Brain pericyte (primary cell): Measurements from ENCODE around the gene WNK1.

Experiments
- DNase-seq: peaks from one replicate; pipeline ENCODE4 v3.0.0-alpha.2; 2012; ENCODE audit warnings: low read depth, low spot score

The WNK1 gene

DNA sequence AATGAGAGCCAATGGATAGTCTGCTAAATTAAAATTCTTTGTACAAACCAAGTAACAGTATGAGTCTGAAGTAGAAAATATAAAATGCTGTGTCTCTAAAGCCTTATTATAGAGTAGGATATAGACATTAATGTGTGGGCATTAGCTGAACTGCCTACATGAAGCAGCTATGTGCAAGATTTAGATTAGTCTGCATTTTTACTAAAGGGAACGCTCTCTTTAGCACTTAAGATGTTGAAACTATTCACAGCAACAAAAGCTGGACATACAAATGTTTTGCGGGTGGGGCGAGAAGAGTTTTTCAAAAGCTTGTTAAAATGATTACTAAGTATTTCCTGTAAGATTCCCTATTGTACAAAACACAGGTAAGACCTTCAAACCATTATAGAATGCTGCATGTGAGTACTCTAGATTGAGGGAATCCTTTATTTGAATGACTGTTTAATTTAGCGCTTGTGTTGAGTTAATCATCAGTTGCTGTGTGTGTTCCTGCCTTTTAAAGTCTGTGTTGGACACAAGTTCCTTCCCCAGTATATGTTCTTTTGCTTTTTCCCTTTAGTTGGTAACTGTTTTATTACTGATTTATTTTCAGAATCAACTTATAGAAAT lies 110.0 kb downstream of the WNK1 start:
- no peak for DNase-seq

DNA sequence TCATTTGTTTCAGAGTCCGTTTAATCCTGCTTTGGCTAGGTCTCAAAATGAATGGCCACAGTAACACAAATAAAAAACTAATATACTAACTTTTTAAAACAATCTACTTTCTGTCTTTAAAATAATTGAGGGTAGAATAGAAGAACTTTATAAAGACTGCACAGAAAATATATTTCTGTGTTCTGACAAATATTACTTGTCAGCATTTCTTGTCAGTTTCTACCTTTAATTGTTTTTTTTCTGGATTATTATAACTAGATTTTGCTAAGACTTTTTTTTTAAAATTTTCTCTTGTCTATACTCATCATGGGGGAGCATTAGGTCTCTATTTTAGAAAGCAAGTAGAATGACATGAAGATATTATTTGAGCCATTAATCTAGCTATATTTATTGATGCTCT lies 110.9 kb downstream of the WNK1 start:
- no peak for DNase-seq

DNA sequence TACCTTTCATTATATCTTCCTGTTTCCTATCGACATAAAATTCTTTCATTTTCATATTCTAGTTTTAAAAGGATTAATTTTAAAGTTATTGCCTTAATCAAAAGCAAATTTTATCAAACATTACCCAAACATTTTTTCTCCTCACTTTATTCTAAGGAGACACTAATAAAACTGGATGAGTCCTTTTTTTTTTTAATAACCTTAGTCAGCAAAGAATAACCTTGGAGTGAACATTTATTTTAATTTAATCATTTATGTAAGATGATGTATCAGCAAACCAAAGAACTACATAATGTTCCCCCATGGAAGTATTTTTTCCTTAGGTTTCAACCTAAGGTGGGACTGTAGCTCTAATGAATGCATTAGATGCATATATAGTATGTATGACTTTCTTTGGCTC lies 113.2 kb downstream of the WNK1 start:
- no peak for DNase-seq

DNA sequence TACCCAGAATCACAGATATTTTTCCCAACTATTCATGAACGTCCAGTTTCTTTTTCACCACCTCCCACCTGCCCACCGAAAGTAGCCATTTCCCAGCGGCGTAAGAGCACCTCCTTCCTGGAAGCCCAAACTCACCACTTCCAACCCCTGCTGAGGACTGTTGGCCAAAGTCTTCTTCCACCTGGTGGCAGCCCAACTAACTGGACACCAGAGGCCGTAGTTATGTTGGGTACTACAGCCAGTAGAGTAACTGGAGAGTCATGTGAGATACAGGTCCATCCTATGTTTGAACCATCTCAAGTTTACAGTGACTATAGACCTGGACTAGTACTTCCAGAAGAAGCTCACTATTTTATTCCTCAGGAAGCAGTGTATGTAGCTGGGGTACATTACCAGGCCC lies 115.5 kb downstream of the WNK1 start:
- DNase-seq, result no peak

DNA sequence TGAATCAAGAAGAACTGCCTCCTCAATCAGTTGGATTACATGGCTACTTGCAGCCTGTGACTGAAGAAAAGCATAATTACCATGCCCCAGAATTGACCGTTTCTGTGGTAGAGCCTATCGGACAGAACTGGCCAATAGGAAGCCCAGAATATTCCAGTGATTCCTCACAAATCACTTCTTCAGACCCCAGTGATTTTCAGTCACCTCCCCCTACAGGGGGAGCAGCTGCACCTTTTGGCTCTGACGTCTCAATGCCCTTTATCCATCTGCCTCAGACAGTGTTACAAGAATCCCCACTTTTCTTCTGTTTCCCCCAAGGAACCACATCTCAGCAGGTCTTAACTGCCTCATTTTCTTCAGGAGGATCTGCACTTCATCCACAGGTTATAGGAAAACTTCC lies 116.3 kb downstream of the WNK1 start:
- no peak for DNase-seq

DNA sequence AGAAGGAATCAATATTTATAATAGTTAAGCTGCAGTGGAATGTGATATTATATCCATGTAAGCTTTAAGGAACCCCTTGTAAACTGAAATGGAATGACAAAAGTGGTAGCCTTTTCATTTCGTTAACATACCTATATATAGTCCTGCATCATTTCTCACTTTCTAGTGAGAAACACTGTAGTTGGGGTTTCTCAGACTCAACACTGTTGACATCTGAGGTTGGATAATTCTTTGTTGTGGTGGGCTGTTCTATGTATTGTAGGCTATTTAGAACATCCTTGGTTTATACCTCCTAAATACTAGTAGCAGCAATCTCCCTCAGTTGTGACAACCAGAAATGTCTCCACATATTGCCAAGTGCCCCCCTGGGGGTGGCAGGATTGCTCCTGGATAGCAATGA lies 118.0 kb downstream of the WNK1 start:
- DNase-seq, result no peak

DNA sequence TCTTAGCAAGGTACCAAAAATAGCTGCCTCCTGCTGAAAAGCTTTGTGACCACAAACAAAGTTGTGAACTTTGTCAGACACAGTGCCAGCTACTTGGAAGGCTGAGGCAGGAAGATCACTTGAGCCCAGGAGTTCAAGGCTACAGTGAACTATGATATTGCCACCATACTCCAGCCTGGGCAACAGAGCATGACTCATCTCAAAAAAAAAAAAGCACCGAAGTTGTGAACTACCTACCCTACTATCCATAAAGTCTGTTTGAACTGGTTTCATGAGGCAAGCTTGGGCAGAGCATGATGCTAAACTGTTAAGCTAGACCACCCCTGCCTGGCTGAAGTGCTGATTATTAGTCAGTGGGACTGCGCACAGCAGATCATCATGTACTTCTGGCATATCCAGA lies 121.6 kb downstream of the WNK1 start:
- no peak for DNase-seq

DNA sequence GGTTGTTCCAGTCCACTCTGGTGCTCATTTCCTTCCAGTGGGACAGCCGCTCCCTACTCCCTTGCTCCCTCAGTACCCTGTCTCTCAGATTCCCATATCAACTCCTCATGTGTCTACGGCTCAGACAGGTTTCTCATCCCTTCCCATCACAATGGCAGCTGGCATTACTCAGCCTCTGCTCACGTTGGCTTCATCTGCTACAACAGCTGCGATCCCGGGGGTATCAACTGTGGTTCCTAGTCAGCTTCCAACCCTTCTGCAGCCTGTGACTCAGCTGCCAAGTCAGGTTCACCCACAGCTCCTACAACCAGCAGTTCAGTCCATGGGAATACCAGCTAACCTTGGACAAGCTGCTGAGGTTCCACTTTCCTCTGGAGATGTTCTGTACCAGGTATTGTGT lies 127.3 kb downstream of the WNK1 start:
- peak; percentile 17 for DNase-seq

DNA sequence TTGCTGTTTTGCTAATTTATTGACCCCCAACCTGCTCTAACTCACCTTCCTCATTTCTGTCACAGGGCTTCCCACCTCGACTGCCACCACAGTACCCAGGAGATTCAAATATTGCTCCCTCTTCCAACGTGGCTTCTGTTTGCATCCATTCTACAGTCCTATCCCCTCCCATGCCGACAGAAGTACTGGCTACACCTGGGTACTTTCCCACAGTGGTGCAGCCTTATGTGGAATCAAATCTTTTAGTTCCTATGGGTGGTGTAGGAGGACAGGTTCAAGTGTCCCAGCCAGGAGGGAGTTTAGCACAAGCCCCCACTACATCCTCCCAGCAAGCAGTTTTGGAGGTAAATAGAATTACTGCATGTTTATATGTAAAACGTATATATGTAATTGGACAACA lies 128.3 kb downstream of the WNK1 start:
- no peak for DNase-seq

DNA sequence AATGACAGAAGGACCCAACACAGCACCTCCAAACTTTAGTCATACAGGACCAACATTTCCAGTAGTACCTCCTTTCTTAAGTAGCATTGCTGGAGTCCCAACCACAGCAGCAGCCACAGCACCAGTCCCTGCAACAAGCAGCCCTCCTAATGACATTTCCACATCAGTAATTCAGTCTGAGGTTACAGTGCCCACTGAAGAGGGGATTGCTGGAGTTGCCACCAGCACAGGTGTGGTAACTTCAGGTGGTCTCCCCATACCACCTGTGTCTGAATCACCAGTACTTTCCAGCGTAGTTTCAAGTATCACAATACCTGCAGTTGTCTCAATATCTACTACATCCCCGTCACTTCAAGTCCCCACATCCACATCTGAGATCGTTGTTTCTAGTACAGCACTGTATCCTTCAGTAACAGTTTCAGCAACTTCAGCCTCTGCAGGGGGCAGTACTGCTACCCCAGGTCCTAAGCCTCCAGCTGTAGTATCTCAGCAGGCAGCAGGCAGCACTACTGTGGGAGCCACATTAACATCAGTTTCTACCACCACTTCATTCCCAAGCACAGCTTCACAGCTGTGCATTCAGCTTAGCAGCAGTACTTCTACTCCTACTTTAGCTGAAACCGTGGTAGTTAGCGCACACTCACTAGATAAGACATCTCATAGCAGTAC lies 132.5 kb downstream of the WNK1 start:
- DNase-seq, result no peak

DNA sequence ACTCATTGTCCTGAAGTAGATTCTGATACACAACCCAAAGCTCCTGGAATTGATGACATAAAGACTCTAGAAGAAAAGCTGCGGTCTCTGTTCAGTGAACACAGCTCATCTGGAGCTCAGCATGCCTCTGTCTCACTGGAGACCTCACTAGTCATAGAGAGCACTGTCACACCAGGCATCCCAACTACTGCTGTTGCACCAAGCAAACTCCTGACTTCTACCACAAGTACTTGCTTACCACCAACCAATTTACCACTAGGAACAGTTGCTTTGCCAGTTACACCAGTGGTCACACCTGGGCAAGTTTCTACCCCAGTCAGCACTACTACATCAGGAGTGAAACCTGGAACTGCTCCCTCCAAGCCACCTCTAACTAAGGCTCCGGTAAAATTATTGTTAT lies 133.3 kb downstream of the WNK1 start:
- no peak for DNase-seq

DNA sequence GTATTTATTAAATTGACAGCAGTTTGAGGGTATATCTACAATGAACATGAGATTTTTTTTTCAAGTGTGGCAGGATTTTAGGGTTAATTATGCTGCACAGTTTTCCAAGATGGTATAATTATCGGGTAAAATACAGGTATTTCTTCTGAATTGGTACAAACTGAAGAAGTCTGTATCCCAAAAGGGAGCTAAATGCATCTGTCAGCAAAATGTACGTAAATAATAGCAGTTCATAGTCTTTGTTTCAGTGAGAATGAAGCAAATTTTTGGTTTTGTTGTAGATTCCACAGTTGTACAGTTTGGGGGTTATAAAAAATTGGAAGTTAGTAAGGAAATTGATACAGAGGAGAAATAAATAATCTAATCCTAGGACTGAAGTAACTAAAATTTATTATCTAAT lies 133.8 kb downstream of the WNK1 start:
- no peak for DNase-seq

DNA sequence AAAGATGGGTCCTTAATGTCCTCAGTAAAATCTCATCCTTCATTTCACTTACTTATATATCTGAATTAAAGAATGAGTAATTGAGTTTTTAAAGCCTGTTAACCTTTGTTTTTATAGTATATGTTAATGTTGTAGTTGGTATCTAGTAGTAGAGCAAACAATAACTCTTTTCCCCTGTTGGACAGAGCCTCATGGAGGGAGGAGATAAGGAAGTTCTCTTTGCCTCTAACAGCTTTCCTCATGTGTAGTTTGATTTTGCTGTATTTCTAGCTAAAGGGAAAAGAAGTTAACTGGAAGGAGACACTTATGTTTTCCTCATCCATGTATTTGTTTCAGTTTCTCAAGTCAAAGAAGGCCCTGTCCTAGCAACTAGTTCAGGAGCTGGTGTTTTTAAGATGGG lies 141.8 kb downstream of the WNK1 start:
- DNase-seq, result no peak

DNA sequence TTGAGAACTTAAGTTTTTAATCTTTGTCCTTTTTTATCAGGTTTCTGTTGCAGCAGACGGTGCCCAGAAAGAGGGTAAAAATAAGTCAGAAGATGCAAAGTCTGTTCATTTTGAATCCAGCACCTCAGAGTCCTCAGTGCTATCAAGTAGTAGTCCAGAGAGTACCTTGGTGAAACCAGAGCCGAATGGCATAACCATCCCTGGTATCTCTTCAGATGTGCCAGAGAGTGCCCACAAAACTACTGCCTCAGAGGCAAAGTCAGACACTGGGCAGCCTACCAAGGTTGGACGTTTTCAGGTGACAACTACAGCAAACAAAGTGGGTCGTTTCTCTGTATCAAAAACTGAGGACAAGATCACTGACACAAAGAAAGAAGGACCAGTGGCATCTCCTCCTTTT lies 143.7 kb downstream of the WNK1 start:
- DNase-seq, result no peak

DNA sequence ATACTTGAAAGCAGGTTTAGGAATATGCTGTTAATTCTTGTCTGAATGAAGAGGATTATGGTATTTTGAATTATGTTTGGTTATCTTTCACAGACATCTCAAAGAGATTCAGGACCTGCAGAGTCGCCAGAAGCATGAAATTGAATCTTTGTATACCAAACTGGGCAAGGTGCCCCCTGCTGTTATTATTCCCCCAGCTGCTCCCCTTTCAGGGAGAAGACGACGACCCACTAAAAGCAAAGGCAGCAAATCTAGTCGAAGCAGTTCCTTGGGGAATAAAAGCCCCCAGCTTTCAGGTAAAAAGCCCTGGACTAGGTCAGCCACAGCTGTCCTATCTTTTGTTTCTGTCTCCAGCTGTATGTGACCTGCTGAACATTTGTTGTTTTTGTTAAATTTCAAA lies 145.0 kb downstream of the WNK1 start:
- DNase-seq, result no peak

DNA sequence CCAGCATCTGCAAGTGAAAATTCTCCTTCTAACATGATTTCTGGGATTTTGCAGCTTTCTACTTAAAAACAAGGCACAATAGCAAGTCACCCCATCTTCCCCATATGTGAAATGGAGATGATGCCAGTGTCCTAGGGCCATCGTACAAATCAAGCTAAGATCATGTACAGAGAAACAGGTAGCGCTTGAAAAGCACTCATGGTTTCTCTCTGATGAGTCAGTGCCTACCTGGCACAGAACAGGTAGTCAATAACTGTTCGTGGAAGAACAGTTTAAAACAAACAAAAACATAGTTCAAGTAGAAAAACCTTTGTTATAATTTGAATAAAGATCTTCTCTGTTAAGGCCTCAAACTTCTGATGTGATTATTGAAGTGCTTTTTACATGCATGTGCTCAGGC lies 150.2 kb downstream of the WNK1 start:
- DNase-seq, result no peak

DNA sequence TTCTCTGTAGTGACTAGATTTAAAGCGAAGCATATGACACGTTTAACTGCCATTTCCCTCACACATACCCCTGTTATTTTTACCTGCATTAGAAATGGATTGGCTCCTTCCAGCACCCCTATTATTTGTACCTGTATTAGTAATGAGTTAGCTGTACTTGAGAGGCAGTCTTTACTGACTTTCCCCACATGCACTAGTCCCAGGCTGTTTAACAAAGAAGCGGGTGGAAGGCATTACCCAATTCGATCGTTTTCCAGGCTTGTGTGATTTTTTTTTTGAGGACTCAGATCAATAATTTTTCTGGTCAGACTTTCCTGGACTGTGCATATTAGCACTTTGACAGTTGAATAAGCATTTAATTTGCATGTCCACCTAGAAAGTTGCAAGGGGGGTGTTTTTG lies 150.7 kb downstream of the WNK1 start:
- no peak for DNase-seq

DNA sequence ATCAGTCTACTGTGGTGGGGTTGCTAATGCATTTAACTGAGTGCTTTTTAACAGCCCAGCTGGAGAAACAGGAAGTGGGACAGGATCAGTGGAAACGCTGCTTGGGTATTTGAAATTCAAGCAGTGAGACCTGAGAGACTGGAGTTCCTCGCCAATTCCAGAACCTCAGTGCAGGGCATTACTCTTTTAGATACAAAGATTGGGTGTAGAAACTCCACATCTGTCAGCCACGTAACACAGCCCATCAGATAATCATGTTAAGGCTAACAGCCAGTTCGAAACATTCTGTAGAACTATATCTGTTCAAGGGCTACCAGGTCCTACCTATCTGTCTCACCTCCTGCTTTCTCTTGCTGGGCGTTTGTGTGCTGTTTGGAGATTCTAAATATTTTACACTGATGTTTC lies 151.6 kb downstream of the WNK1 start:
- no peak for DNase-seq

DNA sequence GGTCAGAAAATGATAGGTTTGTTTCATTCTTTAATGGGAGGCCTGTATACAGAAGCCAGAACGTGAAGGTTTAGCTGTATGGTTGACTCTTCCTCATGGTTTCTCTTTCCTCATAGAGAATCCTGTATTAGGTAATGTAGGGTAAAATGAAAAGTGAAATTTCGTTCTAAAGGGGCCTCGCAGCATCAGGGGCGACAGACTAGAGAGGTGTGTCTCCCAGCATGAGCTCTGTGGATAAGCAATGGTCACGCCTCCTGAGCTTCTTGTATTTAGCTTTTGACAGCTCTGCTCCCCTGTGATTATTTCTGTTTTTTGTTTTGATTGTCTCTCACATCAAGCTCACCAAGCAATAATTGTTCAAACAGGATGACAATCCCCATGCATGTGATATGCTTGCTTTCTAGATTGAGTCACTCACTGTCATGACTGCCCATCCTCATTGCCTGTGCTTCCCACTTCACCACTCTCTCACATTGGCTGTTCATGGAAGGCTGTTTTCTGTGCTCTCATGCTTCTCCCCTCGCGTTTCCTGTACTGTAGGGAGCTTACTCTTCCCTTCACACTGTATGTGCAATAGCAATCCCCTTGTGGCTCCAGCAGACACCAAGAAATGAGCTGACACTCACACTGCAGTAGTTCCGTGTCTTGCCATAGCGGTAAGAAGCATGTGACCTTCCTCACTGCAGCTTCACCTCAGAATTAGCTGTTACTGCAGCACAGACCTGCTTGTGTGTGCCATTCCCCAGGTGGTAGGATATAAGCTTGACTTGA lies 153.1 kb downstream of the WNK1 start:
- DNase-seq, result no peak

DNA sequence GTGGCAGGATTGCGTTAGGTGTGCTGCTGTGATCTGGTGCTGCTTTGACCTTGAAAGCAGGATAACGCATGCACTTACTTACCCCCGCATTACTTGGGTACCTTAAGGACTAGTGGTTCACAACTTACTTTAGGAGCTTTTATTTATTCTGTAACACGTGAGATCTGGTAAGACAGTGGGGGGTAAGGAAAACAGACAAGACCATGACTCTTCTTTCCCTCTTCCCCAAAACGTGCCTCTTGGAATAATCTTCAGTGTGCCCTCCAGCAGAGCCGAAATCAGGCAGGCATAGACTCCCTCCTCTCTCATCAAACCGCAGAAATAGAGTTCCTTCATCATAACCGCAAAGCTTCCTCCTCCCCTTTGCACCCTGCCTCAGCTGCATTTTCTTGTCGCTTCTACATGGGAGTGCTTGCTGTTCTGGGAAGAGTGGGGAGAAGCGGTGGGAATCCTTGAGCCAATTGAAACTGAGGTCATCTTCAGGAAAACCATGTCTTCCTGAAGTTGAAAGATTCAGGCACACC lies 153.7 kb downstream of the WNK1 start:
- peak; percentile 39 for DNase-seq

DNA sequence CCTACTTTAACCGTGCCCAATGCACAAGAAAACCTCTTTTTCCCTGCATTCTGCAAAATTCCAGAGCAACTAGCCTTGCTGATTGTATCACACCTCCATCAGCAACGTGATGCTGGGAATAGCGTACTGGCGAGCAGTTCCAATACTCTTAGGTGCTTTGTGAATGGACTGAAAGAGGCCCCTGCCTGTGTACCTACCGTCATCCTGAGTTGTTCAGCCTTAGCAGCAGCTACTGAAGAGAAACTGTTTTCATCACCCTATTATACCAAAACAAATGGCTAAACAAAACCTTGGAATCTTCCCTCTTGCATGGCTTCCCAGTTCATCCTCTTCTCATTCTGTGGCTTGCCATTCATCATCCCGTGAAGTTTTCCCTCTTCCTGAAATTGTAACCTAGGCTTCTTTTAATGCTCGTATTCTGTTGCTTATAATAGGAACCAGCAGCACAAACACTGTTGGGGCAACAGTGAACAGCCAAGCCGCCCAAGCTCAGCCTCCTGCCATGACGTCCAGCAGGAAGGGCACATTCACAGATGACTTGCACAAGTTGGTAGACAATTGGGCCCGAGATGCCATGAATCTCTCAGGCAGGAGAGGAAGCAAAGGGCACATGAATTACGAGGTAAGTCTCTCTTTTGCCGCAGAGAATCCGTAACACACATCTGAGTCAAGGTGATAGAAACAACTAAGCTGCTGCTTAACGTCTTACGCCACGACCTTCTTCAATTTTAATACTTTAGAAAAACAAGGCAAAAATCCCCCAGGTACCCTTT lies 155.2 kb downstream of the WNK1 start:
- no peak for DNase-seq

DNA sequence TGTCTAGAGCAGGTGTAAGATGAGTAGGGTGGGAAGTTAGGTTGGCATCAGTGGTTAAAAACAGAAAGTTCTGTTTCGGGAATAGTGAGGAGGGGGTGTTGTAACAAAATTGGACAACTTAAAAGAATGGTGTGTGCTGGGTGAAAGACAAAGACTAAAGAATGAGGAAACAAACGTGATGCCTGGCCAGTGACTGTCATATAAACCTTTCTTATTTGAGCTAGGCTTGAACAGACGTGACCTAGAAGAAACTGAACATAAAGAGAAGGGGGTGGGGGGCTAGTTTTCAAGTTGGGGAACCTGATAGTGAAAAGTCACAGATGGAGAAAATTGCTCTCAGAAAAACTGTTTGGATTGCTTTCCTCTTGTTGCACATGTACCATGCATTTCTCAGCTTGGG lies 157.5 kb downstream of the WNK1 start:
- DNase-seq, result no peak
